Neural progenitor cell (in vitro differentiated cells): ENCODE data around the gene ABHD5.

Source experiments
- EZH2 ChIP-seq: fragments of 200-600 bp; sonication (generic); IDR thresholded peaks from 2 replicates; pipeline ENCODE4 v1.6.1; 2017; ENCODE audit warnings: antibody characterized with exemption, mild to moderate bottlenecking, moderate library complexity
- EZH2phosphoT487 ChIP-seq: fragments of 200-600 bp; sonication (generic); IDR thresholded peaks from 2 replicates; pipeline ENCODE4 v1.6.1; 2017; ENCODE audit warnings: antibody characterized with exemption
- TF ChIP-seq, protein P1 (sequence below): fragments of 200-600 bp; sonication (generic); IDR thresholded peaks from 2 replicates; pipeline ENCODE4 v1.5.1; 2017; ENCODE audit warnings: antibody characterized with exemption, mild to moderate bottlenecking

DNA sequence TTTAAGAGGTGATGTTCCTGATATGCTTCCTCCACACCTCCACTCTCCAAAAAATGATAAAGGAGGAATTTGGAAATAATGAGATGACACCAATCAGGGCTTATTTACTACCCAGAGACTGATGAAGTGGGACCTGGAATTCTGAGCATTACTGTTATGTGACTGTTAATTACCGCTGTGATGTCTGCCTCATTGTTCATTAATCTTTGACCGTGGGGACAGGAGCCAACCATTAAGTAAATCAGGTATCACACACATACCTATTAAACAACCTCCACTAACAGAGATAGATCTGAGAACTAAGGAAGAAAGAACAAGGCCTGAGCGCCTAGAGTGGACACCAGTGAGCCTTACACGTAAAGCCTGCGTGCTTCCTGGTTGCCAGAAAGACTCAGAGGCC is 37.7 kb downstream of the ABHD5 start:
- TF ChIP-seq EZH2 (no peak), EZH2phosphoT487 (no peak)
- TF ChIP-seq, protein P1, sequence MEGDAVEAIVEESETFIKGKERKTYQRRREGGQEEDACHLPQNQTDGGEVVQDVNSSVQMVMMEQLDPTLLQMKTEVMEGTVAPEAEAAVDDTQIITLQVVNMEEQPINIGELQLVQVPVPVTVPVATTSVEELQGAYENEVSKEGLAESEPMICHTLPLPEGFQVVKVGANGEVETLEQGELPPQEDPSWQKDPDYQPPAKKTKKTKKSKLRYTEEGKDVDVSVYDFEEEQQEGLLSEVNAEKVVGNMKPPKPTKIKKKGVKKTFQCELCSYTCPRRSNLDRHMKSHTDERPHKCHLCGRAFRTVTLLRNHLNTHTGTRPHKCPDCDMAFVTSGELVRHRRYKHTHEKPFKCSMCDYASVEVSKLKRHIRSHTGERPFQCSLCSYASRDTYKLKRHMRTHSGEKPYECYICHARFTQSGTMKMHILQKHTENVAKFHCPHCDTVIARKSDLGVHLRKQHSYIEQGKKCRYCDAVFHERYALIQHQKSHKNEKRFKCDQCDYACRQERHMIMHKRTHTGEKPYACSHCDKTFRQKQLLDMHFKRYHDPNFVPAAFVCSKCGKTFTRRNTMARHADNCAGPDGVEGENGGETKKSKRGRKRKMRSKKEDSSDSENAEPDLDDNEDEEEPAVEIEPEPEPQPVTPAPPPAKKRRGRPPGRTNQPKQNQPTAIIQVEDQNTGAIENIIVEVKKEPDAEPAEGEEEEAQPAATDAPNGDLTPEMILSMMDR = no peak
